Hepatic stellate cell (primary cell): Measurements from ENCODE around the gene SLU7.
A peak's percentile ranks its signal among the peaks of the same experiment; 100 is the strongest.

Experiments used
- DNase-seq: peaks from one replicate; pipeline ENCODE4 v3.0.0; 2011; ENCODE audit warnings: low spot score

SLU7 gene

DNA sequence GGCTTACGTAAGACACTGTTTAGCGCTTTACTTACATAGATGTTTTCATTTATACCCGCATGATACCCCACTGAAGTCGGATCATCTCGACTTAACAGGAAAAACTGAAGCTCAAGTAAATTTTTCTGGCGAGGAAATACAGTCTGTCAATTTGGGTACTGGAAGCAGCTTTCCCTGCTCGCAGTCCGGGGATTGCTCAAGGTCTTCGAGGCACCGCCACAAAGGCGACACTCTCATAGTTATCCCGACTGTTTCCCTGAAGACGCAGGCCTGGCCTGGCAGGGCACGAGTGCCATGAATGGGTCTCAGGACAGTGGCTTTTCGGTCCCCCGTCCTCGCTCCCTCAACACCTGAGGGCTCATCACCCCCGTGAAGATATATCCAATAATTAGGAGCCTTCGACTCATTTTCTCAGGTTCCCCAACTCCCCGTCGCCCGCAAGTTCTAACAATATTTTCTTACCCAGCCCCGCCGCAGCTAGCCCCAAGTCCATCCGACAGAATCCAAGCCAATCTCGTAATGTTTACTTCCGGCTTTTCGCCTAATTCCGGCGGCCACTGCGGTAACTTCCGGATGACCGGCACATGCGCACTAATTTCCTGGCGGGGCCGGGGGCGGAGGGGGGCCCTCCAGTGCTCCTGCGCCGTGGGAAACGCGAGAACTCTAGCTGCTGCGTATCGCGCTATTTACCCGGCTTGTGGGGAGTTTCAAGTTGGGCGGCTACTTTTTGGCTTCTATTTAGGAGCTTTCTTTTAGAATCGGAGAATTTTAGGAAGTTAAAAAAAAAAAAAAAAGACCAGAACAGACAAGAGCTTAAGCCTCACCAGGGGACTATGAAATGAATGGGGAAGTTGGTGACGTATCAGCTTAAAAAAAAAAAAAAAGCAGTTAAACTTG lies at the start of gene SLU7:
Gene SLU7 (minus strand): TSS at position 521 of the 897 bp plus-strand sequence. CDS start 3,787 bp downstream, outside the sequence.
- DNase-seq: peak; percentile 89

DNA sequence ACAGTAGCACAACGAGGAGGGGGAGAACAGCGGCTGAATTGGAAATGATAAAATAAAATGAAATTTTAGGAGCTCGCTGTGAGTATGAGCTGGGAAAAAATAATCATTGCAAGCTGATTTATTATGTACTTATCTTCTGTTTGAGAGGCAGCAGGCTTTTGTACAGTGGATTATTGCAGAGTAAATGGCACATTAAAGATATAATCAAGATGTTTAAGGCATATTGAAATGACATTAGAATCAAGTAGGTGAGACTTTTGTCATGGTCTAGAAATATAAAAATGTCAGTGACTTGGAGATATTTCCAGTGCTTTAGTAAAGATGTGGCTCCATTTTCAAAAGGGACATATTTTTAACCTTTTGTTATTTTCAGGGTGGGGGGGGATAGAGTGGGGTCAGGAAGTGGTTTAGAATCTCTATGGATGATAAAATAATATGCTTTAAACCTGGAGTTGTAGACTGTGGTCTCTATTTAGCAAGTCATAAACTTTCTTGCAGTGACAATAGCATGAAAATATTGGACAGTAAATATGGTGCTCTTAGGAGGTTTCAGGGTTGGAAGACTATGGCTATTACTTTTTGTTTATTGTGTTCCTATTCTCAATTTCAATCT lies 49.6 kb upstream of the SLU7 start:
- no peak for DNase-seq

DNA sequence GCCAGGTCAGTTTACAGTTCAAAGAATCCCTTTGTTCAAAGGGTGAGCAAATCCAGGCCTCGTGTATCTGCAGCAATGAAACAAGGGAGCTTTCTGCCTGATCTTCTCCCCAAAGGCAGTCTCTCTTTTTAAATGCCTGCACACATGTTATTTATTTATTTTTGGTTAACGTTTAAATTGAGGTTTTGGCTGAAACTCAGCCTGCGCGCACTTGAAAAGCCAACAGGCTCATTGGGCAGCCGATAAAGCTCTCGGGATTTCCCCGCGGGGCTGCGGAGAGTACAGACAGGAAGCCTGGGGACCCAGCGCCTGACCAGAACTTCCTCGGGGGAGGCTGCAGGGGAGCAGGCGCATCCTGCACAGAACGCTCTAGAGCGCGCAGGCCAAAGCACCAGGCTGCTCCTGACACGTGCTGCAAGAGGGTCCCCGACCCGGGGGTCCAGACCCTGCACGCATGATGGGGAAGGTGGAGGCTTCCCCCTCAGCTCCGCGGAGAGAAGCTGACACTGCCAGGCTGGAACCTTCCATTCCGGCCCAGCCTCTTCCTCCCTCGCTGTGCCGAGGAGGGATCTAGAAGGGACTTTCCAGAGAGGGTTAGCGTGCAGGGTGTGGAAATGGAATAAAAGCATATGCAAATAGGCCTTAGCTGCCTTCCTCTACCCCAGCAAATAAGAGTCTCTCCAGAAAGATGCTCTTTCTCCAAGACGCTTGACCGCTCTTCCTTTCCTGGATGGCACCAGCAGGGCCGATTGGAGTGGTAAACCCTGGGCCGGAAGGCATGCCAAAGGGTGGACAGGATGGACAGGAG lies 48.9 kb upstream of the SLU7 start:
- peak; percentile 54 for DNase-seq

DNA sequence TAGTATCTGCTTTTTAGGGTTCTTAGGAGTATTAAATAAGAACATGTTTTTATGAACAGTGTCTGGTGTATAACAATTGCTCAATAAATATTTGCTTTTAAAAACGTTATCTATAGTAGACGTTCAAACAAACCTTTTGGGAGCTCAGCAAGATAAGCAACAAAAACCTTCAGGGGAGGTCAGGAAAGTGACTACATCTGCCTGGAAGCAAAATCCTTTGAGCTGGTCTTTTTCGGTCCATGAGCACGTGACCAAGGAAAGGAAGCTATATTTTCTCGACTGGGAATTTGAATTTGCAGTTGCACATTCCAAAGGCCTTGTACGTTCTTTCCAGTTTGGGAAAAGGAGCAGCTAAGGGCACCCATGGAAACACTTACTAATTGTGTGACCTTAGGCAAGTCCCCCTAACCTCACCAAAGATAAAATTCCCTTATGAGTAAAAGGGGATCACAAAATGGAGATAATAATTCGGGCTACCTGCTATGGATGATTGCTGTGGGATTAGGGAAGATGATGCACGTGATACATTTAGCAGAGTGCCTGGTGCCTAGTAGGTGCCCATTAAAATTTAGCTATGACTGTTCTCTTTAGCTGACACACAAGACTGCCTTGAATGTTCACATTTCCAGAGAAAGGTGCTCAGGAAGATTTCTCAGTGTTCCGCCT lies 48.1 kb upstream of the SLU7 start:
- no peak for DNase-seq

DNA sequence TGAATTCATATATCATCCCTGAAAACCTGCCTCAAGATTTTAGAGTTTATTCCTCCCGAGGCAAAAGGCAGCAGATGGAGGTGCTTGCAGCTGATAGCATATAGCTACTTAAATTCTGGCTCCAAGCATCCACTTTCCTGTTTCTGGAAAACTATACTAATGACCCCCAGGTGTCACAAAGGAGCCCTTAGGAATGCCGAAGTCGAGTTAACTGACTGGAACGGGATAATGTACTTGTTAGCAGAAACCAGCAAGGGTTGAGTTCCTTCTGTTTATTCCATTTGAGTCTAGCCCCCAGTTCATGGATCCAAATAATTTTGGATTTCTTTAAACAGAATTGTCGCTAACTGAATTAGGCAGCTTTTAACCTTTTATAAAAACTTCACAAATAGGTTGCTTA lies 47.2 kb upstream of the SLU7 start:
- no peak for DNase-seq

DNA sequence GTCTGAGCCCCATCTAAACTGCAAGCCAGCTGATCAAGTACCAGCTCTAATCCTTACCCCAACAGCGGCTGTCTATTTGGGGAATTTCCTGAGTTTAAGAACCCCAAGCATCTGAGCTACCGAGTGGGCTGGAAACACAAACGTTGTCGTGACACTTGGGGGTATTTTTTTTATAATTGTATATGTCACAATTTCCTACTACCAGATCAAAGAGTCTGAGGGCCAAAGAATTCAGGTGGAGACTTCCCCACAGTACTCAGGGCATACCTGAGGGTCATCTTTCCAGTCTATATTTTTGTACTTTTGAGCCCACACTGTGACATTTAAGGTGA lies 45.6 kb upstream of the SLU7 start:
- DNase-seq: no peak

DNA sequence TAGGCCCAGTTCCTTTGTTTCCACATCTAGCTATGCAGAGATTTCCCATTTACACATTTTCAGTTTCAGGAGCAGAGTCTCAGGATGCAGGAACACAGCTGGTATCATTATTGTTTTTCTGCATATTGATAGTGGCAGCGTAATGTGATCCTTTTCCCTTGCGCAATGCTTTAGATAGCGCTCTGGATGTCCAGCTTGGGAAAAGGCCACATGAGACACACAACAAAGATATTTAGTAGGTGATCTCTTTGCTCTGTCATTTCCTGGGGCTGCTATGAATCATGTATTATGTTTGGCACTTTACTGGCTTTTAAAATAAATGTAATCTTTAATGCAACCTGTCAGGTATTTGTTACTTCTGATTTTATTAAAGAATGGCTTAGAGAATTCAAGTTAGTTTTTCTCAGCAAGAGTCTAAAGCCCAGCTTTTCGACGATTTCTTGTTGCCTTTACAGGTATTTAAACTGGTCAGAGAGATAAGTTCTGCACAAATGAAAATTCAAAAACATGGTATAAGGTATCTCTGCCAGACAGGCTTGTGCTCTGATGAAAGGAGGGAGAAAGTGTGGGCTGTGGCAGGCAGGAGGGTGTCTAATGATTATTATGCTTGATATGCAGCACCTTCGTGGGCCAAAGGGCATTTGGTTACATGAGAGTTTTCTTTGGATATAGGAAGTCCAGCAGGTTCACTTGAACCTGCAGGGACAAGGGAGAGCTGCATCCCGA lies 45.0 kb upstream of the SLU7 start:
- peak; percentile 33 for DNase-seq

DNA sequence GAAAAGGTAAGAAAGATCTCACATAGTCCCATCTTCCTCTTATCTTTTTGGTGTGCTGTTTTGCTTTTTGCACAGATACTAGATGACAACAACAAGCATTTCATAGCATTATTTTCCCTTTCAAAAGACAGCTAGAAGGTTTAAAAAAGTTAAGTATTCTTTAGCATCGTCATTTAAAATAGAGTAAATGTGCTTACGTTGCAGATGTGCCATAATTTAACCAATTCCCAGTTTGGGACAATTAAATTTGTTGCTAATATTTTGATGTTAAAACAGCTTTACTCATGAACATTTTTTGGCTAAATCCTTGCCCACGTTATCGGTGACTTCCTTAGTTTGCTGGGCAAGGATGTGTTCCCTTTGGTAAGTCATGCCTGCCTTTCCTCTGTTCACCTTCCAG lies 44.3 kb upstream of the SLU7 start:
- DNase-seq: no peak

DNA sequence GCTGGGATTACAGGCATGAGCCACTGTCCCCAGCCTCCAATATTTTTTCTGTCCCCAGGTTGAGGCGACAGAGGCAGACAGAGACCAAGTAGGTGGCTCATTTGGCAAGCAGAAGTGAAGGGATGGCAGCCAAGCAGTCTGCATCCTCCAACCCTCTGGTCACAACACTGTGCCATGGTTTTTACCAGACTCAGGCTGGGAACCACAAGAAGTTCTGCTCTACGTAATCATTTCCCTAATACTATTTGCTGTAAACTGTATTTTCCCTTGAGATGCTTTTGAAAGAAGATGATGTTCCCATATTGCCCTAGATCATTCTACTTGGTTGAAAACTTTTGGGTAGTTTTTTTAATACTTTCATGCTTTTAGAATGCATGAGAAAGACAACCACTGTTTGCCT lies 43.3 kb upstream of the SLU7 start:
- DNase-seq: no peak

DNA sequence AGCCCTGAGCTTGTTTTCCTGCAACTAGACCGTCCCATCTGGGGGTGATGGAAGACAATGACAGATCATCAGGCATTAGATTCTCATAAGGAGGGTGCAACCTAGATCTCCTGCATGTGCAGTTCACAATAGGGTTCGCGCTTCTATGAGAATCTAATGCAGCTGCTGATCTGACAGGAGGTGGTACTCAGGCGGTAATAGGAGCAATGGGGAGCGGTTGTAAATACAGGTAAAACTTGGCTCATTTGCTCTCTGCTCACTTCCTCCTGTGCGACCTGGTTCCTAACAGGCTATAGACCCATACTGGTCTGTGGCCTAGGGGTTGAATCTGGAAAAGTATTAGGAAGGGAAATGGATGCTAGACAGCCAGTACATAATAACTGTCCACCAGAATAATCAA lies 42.5 kb upstream of the SLU7 start:
- no peak for DNase-seq

DNA sequence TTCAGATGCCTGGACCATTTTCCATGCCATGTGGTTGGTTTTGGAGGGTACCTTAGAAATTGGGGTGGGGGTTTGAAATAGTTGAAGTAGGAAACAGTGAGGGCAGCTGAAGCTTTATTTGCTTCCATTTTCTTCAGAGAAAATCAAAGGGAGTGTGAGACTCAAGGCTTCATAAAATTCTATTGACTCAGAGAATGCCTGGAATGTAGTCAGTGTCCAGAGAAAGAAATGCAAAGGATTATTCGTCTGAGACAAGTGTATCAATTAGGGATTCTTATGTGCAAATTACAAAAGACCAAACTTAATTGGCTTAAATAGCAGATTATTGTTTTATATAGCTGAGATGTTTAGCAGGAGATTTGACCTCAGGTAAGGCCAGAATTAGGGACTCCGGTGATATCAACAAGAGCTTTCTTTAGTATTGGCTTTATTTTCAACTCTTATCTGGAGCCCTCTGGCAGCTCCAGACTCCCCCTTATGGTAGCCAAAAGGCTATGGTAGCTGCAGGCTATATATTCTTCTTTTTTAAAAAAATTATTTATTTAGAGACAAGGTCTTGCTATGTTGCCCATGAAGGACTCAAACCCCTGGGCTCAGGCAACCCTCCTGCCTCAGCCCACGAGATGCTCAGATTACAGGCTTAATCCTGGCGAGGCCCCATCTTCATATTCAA lies 41.6 kb upstream of the SLU7 start:
- DNase-seq: no peak

DNA sequence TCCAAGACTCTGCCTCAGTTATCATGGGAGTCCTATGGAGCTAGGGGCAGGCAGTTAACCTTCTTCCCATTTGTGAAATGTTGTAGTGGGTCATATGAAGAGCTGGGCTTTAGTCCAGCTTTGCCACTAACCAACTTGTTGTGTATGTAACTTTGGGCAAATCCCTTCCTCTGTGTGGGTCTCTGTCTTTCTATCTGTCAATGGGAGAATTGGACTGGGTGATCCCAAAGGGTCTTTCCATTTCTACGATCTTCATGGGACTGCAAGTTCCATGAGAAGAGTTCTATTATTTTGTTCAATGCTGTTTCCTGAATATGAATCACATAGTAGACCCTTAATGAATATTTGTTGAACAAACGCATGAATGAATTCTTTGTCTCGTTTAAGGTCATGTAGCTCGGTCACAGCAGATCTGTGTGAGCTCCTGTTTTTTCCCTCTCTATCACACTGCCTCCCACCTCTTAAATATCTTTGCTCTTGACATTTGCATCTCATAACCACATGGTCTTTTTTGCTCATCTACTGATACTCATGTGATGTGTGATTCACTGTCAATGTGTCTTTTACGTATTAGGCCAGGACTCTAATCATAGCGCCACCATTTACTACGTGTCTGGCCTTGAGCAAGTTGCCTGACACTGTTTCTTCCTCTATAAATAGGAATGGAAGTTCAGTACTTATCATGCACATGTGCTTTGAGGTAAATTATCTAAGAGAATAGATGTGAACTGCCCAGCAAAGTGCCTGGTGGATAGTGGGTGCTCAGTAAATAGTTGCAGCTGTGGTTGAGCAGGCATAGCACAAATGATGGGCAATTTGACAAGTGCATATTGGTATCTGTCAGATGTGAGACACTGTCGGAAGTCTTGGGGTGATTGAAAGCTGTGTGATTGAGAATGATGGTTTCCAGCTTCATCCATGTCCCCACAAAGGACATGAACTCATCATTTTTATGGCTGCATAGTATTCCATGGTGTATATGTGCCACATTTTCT lies 40.2 kb upstream of the SLU7 start:
- DNase-seq: no peak

DNA sequence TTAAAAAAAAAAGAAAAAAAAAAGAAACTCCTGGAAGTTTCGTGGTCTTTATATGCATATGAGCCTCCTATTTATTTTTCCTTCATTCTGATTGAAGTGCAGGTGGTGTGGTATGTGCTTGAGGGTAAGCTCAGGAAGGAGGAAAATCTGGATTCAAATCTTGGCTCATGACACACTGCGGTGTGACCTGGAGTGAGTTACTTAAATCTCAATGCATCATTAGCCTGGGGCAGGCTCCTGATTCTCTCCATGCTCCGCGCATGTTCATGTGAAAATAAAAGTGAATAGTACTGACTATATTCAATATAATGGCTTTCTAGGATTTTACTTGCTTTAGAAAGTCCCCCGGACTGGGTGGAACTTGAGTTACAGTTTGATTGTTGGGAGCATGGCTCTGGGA lies 38.4 kb upstream of the SLU7 start:
- no peak for DNase-seq

DNA sequence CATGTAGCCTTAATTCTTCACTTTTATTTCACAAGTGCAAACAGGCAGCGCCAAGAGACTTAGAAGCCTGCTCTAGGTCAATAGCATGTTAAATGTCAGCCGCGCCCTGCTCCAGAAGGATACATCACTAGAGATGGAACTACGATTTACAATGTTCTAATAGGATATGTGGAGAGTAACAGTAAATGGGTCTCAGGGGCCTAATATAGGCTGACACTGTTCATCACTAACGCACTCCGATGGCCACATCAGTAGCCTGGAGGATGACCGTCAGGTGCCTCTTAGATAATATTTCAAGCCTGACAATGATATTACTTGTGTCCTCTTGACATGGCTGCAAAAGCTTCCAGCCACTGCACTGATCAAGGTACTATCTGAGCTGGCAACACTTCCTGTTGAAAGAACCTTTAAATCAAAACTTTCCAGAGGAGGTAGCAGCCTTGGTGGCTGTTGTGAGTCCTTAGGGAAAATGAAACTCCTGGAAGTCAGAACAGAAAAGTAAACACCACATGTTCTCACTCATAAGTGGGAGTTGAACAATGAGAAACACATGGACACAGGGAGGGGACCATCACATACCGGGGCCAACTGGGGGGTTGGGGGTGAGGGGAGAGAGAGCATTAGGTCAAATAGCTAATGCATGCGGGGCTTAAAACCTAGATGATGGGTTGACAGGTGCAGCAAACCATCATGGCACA lies 37.7 kb upstream of the SLU7 start:
- no peak for DNase-seq

DNA sequence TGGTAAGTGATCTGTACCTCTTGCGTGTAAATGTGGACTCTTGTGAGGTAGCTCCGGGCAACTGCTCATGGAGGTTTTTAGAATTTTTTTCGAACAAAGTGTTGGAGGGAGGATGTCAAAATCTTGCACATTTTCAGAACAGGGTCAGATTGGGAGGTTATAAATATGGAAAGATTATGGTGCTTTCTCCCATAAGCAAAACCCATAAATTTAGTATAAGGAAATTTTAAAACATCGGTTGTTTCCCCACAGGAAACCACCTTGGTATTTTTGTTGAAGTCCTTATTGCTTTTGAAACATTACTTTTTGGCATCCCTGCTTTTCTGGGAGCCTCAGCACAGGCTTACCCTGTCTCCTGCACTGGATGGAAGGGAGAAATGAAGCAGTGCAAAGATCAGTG lies 36.7 kb upstream of the SLU7 start:
- DNase-seq: no peak

DNA sequence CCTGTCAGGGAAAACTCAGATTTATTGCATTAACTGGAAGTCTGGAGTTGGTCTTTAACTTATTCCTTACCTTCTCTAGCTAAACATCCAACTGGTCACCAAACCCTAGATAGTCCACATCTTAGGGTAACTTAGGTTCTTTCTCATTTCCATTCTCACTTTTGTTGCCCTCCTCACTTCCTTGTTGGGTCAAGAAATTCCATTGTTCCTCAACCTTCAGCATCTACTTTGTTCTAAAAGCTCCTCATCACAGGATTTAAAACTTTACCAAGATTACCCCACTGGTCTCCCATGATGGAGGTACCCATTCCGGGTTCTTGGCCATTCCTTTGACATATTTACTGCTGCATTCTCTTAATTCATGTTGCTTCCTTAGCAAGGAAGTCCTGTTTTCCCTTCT lies 34.9 kb upstream of the SLU7 start:
- DNase-seq: no peak

DNA sequence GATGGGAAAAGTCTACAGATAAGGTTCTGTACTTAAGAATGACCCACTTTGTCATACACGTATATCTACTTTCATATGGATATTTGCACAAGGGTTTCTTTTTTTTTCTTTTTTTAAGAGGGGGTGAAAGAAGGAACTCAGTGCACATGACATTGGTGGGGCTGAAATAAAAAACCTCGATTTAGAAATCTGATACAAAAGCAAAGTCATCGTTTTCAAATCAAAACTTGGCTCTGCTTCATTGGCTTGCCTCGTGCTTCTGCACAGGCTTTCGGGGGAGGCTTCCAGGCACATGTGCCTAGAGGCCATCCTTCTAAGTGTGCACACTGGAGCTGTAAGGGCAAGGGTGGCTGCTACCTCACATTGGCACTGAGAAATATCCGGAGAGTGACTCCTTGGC lies 33.9 kb upstream of the SLU7 start:
- DNase-seq: no peak

DNA sequence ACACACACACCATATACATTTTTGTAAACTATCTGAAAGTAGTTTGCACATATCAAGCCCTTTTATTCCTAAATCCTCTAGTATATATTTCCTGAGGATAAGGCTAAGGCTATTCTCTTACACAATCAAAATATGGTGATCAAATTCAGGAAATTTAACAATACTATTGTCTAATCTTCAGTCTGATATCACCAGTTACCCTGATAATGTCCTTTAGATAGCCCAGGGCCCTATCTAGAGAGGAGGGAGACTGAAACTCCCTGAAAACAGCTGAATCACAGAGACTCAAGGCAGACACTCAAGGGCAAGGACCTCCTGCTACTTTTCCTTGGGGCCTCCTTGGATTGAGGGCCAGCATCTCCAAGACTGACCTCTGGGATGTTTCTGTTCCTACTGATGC lies 33.2 kb upstream of the SLU7 start:
- no peak for DNase-seq

DNA sequence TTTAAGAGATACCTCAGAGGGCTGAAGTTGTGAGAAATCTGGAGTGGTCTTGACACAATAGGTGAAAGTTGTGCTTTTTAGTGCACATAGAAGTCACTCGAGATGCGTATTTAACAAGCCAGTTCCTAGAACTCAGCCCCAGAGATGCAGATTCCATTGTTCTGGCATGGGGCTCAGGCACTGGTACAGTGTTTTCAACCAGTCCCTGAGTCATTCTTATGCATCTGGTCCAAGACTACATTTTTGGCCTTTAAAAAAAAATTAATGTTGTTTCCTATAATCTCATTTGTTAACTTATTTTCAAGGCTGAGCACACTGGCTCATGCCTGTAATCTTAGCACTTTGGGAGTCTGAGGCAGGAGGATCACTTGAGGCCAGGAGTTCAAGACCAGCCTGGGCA lies 32.4 kb upstream of the SLU7 start:
- no peak for DNase-seq
